ENCODE measurements around the gene FBN1. TPM values are rescaled to one million over a fixed set of nuclear protein-coding genes. Genes with fewer than 3 reads are reported as not detected.

FBN1 gene
- total and polyA plus RNA-seq, 2 donors (not counting 3 experiments of a cell fraction or from before 2014, with no cell fraction given), result 107 to 111 TPM

DNA sequence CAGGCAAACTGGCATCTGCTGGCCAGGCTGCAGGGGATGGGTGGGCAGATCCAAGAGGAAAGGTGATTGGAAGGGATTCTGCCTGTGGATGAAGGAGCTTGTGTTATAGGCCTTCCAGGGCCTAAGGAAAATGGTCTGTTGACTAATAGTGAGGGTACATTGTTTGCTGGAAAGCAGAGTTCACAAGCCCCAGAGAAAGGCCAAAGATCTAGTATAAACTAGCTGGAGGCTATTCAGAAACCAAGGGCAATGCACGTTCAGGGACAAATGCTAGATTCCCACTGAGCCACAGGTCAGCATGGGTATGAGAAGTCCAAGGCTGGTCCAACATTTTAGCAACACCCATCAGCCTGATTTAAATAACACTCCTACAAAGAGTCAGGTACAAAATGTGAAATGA, 74.7 kb downstream of the FBN1 start:
- Histone ChIP-seq H4K20me1 (replicated peaks; ENCODE audit: control insufficient read depth, extremely low read depth, insufficient read depth, low read length) (no peaks in the 10 kb centered on the region), H3K79me2 (ENCODE audit: control insufficient read depth, insufficient read depth, low read length) (no peaks in the 10 kb centered on the region), H3K27ac (ENCODE audit: insufficient read depth, low read depth, low read length) (no peak overlapping the region), H3K4me1 (ENCODE audit: control insufficient read depth, extremely low read depth, insufficient read depth, low read length) (peaks cover 16% of the 10 kb centered on the region), H3K36me3 (ENCODE audit: control insufficient read depth in 2 of 2, extremely low read depth in 1 of 2, insufficient read depth in 2 of 2, low read length in 2 of 2) (peaks cover 0 to 3% of the 10 kb centered on the region in 2 experiments), H3K9me1 (replicated peaks; ENCODE audit: control insufficient read depth, extremely low read depth, insufficient read depth, low read length) (no peaks in the 10 kb centered on the region), H3K4me3 (replicated peaks in 1 of 3; ENCODE audit: insufficient read depth in 1 of 3, low read depth in 1 of 3, low read length in 3 of 3) (no peak overlapping the region), H3K9me3 (replicated peaks; ENCODE audit: control insufficient read depth, insufficient read depth, low read length) (no peaks in the 10 kb centered on the region), H2AFZ (ENCODE audit: low read depth, low read length) (no peak overlapping the region), H3K9ac (replicated peaks; ENCODE audit: extremely low read depth, insufficient read depth, low read length) (no peak overlapping the region), H3K27me3 (ENCODE audit: control insufficient read depth in 2 of 2, insufficient read depth in 2 of 2, low read length in 2 of 2) (no peaks in the 10 kb centered on the region), H3K4me2 (ENCODE audit: insufficient read depth, low read length) (no peak overlapping the region)
- ChIA-PET POLR2A (no interaction called here), CTCF (no interaction called here)
- DNase-seq (ENCODE audit: low read depth, low spot score) (no peak), FAIRE-seq (no peak)
- TF ChIP-seq FOS (IDR thresholded peaks at IDR 0.05; ENCODE audit: borderline replicate concordance, insufficient read depth, low read length), result no peak
- TF ChIP-seq CTCF (IDR thresholded peaks at IDR 0.05; ENCODE audit: extremely low read depth in 1 of 2, insufficient read depth in 1 of 2, low read depth in 1 of 2, low read length in 2 of 2), result no peak
- TF ChIP-seq MYC (IDR thresholded peaks at IDR 0.05; ENCODE audit: low read depth, low read length), result no peak
- TF ChIP-seq POLR2AphosphoS5 (IDR thresholded peaks at IDR 0.05; ENCODE audit: insufficient read depth, low read depth, low read length), result no peak
- intact Hi-C loops (cut with micrococcal nuclease) (no loop called here), dilution Hi-C loops (cut with MboI; ENCODE audit: extremely low pct_ligation_motif_present, low sequenced_read_pairs) (no loop called here)
- no TSS peak for BruUV-seq (replicated peaks)

DNA sequence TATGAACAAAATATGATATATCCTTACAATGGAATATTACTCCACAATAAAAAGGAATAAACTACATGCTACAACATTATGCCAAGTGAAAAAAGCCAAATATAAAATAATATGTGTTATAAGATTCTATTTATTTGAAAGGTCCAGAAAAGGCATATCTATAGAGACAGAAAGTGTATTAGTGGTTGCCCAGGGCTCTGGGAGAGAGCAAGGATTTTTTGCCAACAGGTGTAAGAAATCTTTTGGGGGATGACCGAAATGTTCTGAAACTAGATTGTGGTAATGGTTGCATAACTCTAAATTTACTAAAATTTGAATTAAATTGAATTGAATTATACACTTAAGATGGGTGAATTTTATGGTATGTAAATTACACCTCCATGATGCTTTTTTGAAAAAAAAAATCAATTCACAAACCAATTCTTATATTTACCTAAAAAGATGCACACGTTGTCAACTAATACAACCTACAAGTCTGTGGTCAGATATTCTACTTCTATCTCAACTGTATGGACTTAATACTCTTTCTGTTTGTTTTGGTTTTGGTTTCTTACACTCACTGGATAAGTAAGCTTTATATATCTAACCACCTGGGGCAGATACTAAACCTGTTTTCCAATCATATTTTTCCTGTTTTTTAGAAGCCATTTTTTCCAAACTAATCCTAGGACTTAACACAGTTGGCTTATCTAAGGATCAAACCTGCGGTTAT, 75.8 kb downstream of the FBN1 start:
- intact Hi-C loops (cut with micrococcal nuclease) (loop anchor here (5.0 kb wide), 1 partner anchor 568 kb away; no protein-coding TSS in a partner anchor), dilution Hi-C loops (cut with MboI; ENCODE audit: extremely low pct_ligation_motif_present, low sequenced_read_pairs) (no loop called here)
- Histone ChIP-seq H3K27ac (ENCODE audit: insufficient read depth, low read depth, low read length) (no peak overlapping the region), H3K9ac (replicated peaks; ENCODE audit: extremely low read depth, insufficient read depth, low read length) (no peak overlapping the region), H2AFZ (ENCODE audit: low read depth, low read length) (no peak overlapping the region), H4K20me1 (replicated peaks; ENCODE audit: control insufficient read depth, extremely low read depth, insufficient read depth, low read length) (no peaks in the 10 kb centered on the region), H3K4me2 (ENCODE audit: insufficient read depth, low read length) (no peak overlapping the region), H3K36me3 (ENCODE audit: control insufficient read depth in 2 of 2, extremely low read depth in 1 of 2, insufficient read depth in 2 of 2, low read length in 2 of 2) (peaks cover 0 to 3% of the 10 kb centered on the region in 2 experiments), H3K79me2 (ENCODE audit: control insufficient read depth, insufficient read depth, low read length) (no peaks in the 10 kb centered on the region), H3K27me3 (ENCODE audit: control insufficient read depth in 2 of 2, insufficient read depth in 2 of 2, low read length in 2 of 2) (no peaks in the 10 kb centered on the region), H3K4me3 (replicated peaks in 1 of 3; ENCODE audit: insufficient read depth in 1 of 3, low read depth in 1 of 3, low read length in 3 of 3) (no peak overlapping the region), H3K4me1 (ENCODE audit: control insufficient read depth, extremely low read depth, insufficient read depth, low read length) (peaks cover 27% of the 10 kb centered on the region), H3K9me1 (replicated peaks; ENCODE audit: control insufficient read depth, extremely low read depth, insufficient read depth, low read length) (no peaks in the 10 kb centered on the region), H3K9me3 (replicated peaks; ENCODE audit: control insufficient read depth, insufficient read depth, low read length) (no peaks in the 10 kb centered on the region)
- no peak for FAIRE-seq
- TF ChIP-seq POLR2AphosphoS5 (IDR thresholded peaks at IDR 0.05; ENCODE audit: insufficient read depth, low read depth, low read length) (no peak), POLR2A (IDR thresholded peaks at IDR 0.05; ENCODE audit: low read depth, low read length) (no peak), EZH2 (IDR thresholded peaks at IDR 0.05; ENCODE audit: borderline replicate concordance, low read depth, low read length, severe bottlenecking) (no peak), JUN (IDR thresholded peaks at IDR 0.05; ENCODE audit: borderline replicate concordance, insufficient read depth, insufficient read length, low read depth) (no peak), CTCF (IDR thresholded peaks at IDR 0.05; ENCODE audit: extremely low read depth in 1 of 2, insufficient read depth in 1 of 2, low read depth in 1 of 2, low read length in 2 of 2) (no peak), GATA2 (IDR thresholded peaks at IDR 0.05; ENCODE audit: insufficient read depth, insufficient read length, low read depth, low read length) (no peak), FOS (IDR thresholded peaks at IDR 0.05; ENCODE audit: borderline replicate concordance, insufficient read depth, low read length) (no peak), MAX (IDR thresholded peaks at IDR 0.05; ENCODE audit: insufficient read depth, insufficient read length) (no peak), MYC (IDR thresholded peaks at IDR 0.05; ENCODE audit: low read depth, low read length) (no peak)
- CTCF ChIA-PET, result interaction anchor here (1.3 kb wide), 1 partner anchor 83 kb away, joined by 3 read pairs; no protein-coding TSS in a partner anchor
- no peak for DNase-seq (ENCODE audit: low read depth, low spot score)
- BruUV-seq (replicated peaks), result no TSS peak
- POLR2A ChIA-PET, result no interaction called here

Data from endothelial cell of umbilical vein (primary cell).